ENCODE results near the gene NACC2.
"Not testable (repeated sequence)": the region's sequence is repeated elsewhere in the genome, so short reads cannot be mapped to it uniquely, and the experiment has no call there.

Gene NACC2

DNA sequence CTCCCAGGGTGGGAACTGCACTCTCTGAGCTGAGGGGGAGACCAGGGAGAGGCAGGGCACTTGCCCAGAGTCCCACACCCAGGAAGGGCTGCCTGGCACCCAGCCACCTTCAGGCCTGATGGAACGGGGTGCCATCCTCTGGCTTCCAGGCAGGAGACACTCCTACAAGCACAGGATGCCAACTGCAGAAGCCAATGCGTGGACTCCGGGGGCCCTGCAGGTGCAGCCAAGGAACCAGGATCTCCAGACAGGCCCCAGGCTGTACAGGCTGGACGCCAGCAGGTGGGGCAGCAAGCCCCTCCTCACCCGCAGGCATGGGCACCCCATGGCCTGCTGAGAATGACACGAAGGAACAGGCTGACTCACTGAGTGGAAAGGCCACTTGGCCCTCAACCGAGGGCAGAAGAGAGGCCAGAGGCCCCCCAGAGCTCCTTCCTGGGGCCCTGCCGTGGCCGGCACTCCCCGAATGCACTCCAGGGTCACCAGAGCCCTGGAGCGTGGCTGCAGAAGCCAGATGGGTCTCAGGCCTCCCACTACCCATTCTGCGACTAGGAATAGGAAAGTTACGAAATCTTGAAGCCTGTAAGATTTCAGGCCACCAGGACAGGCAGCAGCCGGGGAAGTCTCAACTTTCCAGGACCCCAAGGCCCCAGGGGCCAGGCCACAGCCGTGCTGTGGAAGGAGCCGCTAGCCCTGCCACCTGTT, 15.7 kb downstream of the NACC2 start:
- no peak for DNase-seq

DNA sequence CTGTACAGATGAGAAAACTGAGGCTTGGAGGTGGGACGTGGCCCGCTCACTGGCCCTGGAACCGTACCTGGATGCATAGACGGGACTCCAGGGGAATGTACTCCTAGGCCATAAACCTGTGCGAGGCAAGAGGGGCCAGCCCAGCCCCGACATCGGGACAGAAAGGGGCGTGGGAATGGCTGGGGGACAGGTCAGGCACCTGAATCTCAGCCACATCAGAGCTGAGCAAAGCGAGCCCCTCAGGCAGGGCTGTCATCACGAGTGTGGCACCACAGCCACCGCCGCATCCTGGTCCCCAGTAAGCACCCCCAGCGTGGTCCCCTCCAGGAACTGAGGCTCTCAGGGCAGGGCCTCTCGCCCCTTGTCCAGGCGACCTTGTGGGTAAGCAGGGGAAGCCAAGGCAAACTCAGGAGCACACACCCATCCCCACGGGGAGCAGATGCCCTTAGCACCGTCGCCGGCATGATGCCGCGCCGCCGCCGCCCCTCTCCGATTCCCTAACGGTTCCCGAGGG, 16.5 kb downstream of the NACC2 start:
- DNase-seq, result no peak

DNA sequence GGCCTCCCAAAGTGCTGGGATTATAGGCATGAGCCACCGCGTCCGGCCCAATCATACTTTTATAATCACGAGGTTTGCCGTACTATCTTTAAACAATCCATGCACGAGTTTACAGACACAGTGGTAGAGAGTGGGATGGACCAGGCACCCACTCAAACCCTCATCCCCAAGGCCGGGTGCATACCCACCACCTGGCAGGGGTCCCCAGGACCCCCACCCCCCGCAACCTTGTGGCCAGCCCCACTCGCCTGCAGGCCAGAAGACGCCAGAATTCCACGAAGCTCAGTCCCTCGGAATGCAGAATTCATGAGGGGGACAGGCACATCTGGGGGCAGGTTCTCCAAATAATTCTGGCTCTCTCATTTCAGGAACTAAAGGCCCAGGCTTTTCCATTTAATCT, 17.1 kb downstream of the NACC2 start:
- DNase-seq, result no peak

DNA sequence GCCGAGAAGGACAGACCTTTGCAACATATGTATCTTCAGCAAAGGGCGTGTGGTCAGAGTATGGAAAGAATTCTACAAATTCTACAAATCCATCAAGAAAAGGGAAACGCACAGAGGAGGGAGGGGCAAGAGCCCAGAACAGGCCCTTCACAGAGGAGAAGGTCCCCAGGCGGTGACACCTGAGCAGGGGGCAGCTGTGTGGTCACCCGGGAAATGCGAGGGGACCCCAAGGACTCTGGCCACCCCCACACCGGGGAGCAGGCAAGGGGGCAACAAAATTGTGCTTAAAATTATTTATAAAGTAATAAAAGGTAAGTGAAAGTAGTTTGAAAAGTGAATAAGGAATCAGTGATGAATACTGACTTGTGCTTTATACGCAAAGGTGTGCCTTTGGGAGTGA, 17.6 kb downstream of the NACC2 start:
- no peak for DNase-seq

DNA sequence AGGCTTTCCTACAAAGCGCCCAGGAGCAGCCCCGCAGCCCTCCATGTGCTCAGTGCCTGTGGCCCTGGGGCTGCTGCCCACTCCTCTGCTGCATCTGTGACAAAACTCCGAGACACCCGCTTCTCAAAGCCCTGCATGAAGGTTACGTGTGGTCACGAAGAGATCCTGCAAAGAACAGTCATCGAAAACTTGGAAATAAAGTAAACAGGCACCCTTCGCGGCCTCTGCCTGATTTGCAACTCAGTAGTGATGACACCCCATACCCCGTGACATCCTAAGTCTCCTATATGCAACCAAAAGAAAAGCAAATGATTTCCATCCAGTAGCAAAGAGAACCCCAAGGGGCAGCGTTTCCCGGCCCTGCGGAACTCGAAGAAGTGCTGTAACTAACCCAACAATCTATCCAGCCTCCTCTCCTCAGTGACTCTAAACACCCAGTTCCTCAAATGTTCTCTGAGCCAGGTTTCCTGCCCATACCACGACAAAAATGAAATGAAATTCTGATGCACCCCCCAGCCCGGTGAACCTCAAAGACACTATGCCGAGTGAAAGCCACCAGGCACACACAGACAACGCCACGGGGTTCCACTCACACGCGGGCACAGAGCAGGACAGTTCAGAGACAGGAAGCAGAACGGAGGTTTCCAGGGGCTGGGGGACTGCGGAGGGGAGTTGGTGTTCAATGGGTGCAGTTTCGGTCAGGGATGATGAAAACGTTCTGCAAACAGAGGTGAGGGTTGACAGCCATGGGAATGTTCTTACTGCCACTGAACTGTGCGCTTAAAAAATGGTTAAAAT, 19.0 kb downstream of the NACC2 start:
- DNase-seq, result no peak

DNA sequence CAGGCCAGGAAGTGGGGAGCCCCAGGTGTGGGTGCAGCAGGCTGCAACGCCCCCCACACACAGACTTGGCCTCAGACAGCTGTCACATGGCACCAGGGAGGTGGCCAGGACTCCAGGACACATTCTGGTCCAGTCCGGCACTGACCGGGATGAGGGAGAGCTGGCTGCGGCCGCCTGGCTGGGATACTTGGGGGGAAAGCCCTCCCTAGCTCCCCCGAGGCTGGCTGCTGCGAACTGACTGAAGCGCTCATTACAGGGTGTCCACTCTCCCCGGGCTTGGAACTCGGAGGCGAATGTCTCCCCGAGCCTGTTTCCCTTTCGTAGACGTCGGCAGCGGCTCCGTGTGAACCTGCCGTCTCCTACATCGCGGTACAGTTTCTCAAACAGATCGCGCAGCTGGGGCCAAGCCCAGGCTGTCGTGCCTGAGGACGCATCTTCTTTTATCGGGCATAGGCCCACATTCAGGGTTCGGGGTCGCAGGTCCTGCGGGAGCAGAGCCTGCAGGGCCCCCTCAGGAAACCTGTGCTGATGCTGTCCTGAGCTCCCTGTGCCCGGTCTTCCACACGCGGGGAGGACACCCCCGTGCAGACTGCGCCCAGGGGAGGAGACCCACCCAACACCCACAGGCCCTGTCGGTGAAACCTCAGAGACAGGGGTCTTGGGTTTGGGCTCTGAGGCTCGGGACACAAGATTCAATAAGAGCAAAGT, 19.8 kb downstream of the NACC2 start:
- DNase-seq, result no peak

DNA sequence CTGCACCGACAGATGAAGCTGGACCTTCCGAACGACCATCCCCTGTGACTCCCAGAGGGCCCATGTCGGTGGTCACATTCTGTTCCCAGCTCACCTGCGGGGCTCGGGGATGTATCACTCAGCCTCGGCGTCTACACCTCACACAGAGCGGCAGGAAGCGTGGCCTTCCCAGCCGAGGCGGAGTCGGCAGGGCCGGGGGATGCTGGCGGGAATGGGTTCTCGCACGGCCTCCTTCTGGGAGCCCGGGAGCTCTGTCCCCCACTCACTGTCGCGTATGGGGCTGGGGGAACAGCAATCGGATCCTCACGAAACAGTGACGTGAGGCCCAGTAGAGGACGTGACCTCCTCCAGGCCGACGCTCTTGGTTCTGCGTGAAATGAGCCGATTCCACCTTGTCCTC, 20.4 kb downstream of the NACC2 start:
- DNase-seq, result no peak

DNA sequence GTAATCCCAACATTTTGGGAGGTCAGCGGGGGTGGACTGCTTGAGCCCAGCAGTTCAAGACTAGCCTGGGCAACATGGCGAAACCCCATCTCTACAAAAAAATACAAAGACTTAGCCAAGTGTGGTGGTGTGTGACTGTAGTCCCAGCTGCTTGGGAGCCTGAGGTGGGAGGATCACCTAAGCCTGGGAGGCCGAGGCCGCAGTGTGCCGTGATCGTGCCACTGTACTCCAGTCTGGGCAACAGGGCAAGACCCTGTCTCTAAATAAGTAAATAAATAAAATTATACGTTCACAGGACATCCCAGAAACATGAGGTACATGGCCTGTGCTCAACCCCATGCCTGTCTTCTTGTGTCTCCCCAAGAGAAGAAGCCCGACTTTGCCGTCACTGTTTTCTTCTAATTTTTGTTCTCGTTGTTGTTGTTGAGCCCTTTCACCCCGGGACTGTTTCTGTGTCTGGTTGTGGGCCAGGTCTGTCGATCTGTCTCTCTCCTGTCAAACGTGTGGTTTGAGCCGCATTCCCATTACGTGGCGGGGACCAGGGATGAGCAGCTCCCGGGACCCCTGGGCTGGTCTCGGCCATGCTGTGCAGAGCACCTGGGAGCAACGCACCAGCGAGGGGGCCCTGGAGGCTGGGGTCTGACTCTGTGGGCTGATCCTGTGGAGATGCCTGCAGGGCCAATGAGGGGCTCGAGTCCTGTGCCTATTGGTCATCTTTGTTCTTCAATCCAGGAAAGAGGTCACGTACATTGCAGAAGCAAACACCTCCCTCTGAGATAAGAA, 32.2 kb downstream of the NACC2 start:
- no peak for DNase-seq

DNA sequence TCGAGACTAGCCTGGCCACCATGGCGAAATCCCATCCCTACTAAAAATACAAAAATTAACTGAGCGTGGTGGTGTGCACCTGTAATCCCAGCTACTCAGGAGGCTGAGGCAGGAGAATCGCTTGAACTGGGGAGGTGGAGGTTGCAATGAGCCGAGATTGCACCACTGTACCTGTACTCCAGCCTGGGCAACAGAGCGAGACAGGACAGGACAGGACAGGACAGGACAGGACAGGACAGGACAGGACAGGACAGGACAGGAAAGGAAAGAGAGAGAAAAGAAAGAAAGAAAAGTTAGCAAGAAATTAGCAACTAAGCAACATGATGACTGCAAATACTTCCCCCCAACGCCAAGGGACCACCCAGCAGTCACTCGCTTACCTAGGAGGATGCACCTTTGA, 33.2 kb downstream of the NACC2 start:
- DNase-seq, result not testable (repeated sequence)

DNA sequence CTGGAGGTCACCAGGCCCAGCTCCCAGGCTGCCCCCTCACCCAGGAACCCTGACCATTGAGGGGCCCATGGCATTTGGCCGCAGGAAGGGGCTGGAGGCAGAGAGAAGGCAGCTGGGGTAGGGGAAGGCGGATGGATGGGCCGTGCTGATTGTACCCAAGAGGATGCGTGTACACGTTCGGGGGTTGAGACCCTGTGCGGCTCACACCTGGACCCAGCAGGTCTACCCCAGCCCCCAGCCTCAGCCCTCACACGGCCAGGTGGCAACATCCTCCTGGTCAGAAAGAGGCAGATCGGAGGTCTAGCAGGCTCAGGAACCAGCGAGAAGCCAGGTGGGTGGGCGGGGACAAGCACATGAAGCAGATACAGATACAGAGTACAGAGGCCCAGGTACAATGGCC, 33.7 kb downstream of the NACC2 start:
- no peak for DNase-seq

DNA sequence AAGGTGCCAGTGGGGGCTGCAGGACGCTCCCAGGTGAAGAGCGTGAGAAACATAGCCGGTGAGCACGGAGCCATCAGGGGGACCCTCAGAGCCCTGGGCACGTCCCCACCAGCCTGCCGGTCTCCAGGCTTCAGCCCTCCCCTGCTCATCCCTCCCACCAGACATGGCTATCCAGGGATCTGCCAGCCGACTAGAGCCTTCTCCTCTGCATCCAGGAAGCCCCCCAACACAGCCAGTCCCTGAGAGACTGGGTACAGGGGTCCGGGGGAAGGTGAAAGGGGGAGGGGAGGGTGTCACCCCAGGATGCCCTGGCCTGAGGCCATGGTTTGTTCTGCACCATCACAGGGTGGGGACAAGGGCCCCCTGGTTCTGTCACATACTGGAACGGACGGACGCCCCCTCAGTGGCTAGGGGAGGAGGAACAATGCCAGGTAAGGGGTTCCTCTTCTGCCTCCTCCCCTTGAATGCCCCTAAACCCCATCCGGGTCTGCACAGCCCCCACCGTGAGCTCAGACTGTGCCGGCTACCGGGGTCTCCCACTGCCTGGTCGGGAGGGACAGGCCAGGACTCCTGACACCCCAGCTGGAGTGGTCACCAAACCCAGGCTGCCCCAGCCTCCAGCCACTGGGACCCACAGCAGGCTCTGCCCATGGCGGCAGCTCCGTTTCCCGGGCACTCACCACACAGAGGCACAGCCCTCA, 34.3 kb downstream of the NACC2 start:
- no peak for DNase-seq

DNA sequence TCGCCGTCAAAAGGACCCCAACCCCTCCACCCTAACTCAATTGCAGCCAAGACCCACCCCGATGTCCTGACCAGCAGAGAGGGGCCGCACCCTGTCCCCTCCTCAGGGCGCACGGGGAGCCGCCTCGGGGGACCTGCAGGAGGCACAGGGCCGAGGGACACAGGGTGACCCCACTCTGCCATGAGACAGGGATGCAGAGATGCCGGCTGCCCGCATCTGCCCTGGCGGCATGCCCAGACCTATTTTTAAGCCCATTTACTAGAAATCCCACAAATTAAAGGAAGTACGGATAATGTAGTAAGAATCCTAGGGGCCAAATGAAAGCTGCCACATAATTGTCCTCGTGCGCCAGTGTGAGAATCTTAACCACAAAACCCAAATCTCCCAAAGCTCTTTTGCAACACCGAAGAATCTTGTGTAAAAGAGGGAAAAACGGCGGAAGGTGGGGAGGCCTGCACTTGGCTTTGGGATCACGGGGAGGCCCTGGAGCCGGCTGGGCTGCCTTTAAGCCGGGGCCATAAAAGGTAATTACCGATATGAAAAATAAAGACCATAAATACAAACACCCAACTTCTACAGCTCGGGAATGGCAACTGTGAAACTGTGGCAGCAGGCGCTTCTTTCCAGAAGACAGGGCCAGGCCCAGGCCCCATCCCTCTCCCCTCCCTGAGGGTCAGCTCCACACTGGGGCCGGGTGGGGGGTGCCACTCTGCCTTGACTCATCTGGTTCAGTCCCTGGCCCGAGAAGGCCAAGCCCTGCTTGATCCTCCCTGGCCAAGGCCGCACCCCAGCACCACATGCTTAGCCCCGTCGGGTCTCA, 35.0 kb downstream of the NACC2 start:
- DNase-seq, result no peak

DNA sequence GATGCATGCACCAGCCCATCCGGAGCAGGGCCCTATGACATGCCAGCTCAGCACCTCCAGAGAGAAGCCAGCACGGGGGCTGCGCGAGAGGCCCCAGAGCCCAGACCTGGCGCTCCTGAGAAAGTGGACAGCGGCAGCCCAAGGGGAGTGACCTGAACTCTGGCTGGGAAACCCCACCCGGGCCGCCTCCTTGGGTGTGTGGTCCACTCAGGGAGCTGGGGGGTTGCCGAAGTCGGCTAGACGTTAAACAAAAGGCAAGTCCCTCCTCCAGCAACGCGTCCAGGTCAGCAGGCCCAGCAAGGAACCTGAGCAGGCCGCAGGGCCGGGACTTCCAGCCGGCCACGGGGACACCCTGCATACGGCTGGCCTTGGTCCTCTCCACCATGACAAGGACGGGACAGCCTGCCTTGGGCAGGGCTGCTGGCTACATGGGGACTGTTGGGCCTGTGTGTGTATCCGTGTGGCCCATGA, 35.7 kb downstream of the NACC2 start:
- no peak for DNase-seq

DNA sequence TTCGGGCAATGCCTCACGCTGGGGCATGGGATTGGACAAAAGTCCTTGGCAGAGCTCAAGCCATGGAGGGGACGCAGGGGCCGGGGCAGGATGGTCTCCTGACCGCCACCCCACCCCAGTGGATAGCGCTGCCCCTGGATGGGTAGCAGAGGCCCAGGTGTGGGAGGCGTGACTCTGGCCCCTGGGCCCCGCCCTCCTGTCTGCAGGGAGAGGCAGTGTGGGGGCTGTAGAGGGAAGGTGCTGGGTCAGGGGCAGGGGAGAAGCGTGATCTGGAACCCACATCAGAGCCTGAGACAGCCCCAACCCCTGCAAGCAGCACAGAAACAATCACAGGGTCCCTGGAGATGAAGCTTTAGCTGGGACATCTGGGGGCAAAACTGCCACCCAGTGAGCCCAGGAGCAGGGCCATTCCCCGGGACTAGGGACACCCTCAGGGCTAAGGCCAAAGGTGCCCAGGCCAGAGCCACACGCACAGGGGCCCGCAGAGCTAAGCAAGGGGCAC, 36.2 kb downstream of the NACC2 start:
- DNase-seq, result no peak

DNA sequence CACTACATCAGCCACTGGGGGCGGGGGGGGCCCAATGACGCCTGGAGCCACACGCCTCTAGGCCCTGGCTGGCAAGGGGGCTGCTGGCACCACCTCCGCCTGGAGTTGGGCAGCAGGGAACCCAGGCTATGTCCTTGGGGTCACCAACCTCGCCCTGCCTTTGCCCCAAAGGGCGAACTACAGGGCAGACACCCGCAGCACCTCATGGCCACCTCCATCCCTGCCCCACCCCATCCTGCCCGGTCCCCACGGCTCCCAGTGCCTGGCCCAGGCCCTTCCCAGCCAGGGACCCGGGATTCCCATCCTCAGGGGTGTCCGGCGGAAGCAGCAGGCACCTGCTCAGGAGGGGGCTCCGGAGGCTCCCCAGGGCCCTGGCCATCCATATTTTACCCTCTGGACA, 37.0 kb downstream of the NACC2 start:
- no peak for DNase-seq

DNA sequence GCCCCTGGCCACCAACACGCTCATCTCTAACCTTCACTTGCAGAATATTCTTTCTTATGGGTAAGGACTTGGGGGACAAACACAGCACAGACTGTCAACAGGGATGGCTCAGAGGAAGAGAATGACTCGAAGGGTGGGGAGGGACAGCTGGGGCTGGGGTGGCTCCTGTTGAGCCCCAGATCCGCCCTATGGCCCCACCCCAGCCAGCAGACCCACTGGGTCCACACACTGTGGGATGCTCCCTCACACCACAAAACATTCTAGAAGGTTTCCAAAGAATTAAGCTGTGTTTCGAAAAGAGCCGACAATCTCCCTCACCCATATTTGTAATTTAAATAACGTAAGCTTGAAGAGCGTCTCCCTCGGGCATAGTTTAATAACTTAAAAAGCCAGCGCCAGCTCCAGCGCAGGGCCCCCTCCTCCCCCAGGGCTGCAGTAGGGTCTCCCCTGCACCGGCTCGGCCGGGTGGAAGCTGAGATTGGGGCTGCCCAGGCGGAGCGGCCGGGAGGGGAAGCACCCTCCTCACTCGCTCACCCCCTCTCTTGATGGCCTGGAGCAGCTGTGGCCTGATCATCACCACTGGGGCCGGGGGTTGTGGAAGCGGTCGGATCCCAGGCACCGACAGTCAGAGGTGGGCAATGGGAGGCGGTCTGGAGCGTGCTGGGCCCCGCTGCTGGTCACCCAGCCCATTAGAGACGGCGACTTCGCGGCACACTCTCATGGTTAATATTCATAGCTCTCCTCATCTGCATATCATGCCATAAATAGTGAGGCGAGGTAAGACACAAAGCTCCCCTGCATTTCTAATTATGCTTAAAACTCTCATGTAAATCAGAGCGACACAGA, 37.6 kb downstream of the NACC2 start:
- DNase-seq, result no peak

DNA sequence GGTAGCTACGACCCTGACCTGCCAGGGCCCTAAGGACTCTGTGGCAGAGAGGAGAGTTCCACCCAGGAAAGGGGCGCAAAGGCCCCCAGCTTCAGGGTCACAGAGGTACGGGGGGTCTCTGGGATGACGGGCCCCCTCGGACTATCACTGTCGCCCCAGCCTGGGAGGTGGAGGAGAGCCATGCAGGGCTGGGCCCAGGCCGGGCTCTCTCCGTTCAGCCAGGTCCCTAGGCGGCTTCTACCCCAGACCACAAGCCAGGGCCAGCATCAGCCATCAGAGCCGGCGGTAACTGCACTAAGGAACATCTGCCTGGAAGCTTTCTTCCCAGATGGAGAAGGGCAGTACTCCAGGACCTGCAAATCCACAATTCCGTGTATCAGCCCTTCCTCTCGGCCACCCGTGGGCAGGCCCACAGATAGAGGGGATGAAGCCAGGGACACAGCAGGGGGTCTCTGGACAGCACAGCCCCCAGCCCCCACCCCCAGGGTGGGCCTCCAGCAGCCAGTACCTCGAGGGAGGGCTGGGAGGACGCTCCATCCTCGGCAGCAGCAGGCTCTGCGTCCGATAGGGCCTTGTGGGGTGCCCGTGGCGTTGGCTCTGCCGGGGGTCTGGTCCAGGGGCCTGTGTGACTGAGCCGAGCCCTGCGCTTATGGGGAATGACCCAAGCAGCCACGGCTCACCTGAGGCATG, 38.4 kb downstream of the NACC2 start:
- DNase-seq, result no peak

DNA sequence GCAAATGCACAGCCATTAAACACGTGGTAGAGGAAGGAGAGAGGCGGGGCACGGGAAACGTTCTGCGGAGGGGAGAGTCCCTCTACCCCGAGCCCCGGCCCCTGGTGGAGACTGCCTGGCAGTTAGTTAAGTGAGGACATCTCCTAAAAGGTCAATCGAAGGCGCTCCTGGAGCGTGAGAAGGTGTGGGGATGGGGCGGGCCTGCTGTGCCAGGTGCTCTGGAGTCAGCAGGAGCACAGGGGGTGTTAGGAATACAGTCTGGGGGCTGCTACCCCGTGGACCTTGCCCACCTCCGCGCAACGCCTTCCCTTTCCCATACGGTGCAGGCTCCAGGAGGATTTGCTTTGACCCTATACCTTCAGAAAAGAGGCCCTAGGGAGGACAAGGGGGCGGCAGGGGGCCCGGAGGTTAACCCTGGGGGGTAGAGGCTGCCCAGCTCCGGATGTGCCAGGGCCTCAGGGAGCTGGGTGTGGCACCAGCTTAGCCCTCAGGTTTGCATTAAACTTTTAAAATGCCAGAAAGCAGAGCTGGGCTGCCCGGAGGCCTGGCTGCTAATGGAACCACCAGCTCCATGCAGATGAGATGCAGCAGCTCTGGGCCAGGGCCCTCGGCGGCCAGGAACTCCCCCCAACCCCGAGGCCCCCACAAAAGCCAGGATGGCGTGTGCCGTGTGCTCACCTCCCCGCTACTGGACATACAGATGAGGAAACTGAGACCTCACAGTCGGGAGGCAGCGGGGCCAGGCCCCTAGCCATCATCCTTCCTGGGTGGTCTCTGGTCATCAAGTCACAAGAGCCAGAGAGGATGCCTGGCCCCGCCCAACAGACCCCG, 39.2 kb downstream of the NACC2 start:
- DNase-seq, result no peak
